Upper lobe of left lung (tissue), 4 donors: ENCODE data around the gene DRC3.
A peak's percentile ranks its signal among the peaks of the same experiment; 100 is the strongest.

Experiments used
- CTCF ChIP-seq, 6 experiments: fragments of 450-650 bp in 4 of 6; fragments of 200-600 bp in 2 of 6; sonication (generic) in 2 of 6; IDR thresholded peaks; one replicate each; pipeline ENCODE4 v1.5.1; 2016 to 2019; ENCODE audit warnings: antibody characterized with exemption in 6 of 6
- POLR2A ChIP-seq, 4 donors: fragments of 450-650 bp; IDR thresholded peaks; one replicate each; pipeline ENCODE4 v1.5.1; 2016 to 2017; ENCODE audit warnings: antibody characterized with exemption in 4 of 4, mild to moderate bottlenecking in 2 of 4

- no peak for TF ChIP-seq POLR2A (IDR thresholded peaks at IDR 0.05)
- TF ChIP-seq CTCF (IDR thresholded peaks at IDR 0.05), result peak; percentile 46 to 75 (median 62)
These were observed 60.9 kb downstream of the DRC3 start for GRCh38 chr17:18033442-18034099.
